NOMO-1 treated with DMSO at 0.1 percent for 48 hours (cell line): ENCODE results near the gene KIF2C.
"Not testable (repeated sequence)": the region's sequence is repeated elsewhere in the genome, so short reads cannot be mapped to it uniquely, and the experiment has no call there.

Experiments used
- DNase-seq: peaks from one replicate; lab custom pipeline; 2025; ENCODE audit not compliant: unreplicated experiment; lab: John Stamatoyannopoulos, UW

Gene KIF2C

DNA sequence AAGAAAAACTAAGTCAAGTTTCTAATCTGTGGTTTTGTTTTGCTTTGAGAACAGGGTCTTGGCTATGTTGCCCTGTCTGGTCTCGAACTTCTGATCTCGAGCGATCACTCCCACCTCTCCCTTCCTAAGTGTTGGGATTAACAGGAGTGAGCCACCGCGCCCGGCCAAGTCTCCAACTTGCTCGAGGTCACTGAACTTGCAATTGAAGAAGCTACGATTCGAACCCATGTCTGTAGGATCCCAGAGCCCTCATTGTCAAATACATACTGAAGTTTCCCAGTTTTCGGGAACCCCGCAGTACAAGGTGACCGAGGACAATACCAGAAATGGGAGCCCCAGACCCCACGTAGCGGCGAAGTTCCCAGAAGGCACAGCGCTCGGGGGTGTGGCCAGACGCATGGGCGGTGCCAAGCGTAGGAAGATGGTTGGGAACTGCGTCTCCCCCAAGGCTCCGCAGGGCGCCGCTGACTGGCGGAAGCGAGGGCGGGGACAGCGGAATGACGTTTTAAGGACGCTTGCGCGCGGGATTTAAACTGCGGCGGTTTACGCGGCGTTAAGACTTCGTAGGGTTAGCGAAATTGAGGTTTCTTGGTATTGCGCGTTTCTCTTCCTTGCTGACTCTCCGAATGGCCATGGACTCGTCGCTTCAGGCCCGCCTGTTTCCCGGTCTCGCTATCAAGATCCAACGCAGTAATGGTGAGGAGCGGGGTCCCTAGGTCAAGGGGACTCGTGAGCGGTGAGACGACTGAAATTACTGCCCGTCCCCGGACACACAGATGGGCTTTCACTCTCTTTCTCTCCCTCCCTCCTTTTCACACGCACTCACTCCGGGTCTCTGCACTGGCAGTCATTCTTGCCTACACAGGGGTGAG is at the start of gene KIF2C:
TSS of gene KIF2C (plus strand) at position 531 of the 872 bp plus-strand sequence. CDS start at position 627, 96 bp downstream.
- peak; percentile 98 for DNase-seq

DNA sequence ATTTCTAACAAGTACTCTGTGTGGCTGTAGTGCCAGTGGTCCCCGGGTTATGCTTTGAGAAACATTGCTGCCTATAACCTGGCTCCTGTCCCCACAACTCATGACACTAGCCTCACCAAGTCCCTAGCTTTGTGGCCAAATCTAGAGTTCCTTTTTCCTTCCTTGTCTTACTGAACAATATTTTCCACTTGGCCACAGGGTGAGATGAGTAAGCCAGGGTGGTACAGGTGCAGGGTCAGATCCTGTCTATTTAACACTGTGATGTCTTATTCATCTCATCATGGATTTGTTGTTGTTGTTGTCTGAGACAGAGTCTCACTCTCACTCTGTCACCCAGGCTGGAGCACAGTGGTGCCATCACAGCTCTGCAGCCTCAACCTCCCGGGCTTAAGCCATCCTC is 46.5 kb upstream of the KIF2C start:
- peak; percentile 32 for DNase-seq

DNA sequence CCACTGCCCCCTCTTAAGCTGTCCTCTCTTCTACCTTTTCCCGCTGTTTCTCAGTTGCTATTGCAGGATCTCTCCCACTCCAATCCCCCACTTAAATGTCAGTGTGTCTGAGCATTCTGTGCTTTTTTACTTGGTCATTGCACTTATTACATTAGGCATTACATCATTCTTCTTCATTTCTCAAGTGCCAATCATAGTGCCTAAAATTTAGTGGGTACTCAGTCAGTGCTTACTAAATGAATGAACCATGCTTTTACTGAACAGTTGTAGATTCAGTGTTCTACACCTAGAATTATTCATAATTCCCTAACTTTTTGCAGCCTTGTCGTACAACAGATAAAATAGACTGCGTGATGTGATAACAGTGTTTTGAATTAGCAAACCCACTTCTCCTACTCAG is 45.7 kb upstream of the KIF2C start:
- DNase-seq = peak; percentile 10

DNA sequence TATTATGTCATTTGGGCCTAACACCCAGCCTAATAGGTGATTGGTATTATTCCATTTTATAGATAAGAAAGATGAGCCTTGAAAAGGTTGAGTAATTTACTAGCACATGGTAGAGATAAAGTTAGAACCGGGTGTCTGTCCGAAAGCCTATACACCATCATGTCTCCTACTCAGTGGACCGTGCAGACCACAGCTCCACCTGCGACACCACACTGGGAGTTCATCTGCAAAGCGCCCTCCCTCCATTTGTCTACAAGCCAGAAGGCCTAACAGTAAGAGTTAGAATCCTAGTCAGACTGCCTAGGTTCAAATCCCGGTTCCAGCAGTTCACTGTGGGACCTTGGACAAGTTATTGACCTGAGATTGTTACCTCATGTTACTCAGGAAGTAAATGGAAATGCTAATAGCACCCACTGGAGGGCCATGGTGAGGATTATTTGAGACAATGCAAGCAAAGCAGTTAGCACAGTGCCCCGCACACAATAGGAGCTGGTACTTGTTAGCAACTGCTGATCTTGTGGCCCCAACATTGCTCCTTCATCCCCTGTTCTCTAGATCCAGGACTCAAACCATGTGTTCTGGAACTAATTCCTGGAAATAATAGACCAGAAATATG is 44.7 kb upstream of the KIF2C start:
- no peak for DNase-seq

DNA sequence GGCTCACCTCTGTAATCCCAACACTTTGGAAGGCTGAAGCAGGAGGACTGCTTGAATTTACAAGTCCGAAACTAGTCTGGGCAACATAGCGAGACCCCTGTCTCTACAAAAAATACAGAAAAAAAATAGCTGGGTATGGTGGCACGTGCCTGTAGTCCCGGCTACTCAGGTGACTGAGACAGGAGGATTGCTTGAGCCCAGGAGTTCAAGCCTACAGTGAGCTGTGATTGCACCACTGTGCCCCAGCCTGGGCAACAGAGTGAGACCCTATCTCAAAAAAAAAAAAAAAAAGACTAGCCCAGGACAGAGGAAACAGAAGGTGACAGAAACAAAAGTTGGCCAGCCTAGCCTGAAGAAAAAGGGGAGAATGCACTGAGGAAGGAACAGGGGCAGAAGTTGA is 44.0 kb upstream of the KIF2C start:
- no peak for DNase-seq

DNA sequence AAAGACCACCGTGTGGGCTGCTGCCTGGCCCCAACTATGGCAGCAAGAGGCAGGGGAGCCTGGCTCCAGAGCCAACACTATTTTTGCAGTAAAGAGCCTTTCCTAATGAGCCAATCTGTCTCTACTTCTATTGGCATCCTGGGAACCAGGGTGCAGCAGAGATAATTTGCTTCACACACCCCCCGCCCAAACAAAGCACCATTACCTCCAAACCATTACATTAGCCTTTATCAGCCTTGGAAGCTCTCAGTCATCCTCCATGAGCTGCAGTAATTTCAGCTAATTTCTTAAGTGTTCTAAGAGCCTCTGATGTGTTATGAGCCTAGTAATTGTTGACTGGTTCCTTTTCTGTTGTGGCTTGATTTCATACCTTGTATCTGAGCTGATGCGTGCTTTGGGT is 43.5 kb upstream of the KIF2C start:
- DNase-seq = no peak

DNA sequence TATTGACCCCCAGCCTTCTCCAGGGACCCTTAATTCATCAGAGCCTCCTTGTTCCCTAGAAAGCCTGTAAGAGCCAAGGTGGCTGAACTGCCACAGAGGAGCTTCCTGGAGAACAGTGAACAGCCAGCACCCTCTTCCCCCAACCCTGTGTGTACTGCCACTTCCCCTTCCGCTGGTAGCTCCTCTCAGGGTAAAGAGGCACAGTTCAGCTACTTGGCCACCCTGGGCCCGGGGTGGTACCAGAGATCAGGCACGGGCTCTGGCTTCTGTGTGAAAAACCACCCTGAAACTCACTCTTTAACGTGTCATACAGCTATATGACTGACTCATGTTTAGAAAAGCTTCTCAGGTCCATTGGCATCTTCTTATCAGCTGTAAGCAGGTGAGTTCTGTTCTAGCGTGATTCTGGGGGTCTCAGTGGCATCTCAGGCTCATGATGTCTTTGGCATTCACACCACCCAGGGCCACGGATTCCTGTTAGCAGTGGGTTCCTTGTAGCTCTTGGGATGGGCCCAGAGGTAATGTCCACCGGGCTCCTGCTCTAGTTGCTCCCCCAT is 42.8 kb upstream of the KIF2C start:
- DNase-seq = peak; percentile 73

DNA sequence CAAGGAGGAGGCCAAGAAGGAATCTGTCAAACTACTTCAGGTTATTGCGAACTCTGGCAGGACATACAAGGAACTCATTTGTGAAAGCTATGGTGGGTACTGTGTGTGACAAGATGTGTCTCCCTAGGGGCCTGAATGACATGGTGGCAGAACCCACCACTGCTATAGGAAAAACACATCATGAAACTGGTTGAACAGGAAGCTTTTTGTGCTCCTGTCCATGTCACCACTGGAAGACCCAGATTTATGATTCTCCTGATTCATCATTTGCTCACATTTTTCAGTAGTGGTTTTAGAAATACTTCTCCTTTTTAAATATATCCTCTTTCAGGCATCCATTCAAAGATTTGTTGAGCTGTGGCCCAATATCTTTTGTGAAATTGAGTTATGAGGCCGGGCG is 41.5 kb upstream of the KIF2C start:
- peak; percentile 95 for DNase-seq

DNA sequence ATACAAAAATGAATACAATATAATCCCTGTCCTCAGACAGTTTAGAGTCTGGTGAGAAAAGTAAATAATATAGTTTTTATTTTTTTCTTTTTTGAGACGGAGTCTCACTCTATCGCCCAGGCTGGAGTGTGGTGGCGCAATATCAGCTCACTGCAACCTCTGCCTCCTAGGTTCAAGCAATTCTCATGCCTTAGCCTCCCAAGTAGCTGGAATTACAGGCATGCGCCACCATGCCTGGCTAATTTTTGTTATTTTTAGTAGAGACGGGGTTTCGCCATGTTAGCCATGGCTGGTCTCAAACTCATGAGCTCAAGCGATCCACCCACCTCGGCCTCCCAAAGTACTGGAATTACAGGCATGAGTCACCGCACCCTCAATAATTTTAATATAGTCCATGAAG is 40.3 kb upstream of the KIF2C start:
- not testable (repeated sequence) for DNase-seq

DNA sequence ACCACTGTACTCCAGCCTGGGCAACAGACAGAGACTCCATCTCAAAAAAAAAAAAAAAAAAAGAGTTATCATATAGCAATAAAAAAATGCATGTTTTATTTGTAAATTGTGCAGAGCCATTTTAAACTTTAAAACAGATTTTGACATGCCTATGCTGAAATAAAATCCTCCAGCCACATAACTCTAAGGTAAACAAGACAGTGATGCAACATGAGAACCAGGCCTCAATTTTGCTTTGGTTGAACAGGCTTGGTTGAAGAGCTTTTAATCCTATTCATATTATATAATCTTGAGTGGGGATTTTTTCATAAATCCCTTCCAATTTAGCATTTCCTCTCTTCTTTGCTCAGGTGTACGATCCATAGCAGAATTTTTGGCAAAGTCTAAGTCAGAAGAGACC is 39.1 kb upstream of the KIF2C start:
- no peak for DNase-seq

DNA sequence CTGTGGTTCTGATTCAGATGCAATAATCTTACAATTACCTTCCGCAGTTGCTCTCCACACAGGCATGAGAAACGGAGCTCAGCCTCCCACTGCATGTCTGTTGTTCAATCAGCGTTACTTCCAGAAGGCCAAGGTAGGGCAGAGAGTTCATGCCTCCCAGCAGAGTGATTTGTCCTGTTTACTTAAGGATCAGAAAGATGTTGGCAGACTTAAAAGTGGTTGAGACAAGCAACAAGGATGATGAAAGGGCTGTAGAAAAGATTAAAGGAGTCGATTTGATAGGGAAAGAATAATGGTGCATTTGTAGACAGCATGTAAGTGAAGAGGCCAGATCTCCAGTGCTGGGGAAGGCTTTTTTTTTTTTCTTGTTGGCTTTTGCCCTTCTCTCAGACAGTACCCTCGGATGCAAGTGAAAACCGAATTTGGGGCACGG is 38.5 kb upstream of the KIF2C start:
- DNase-seq = no peak

DNA sequence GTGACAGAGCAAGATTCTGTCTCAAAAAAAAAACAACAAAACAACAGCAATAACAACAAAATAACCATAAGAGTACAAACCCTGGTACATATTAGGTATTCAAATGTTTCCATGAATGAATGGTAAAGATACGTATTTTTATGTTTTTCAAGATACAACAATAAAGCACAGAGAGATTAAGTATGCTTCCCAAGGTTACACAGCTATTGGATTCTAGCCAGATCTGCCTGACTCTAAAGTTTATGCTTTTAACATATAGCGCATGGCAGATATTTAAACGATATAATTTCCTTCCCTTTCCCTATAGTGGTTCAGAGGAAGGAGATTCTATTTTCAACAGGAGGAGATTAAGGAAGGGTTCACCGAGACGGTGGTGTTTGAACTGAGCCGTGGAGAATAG is 34.2 kb upstream of the KIF2C start:
- DNase-seq = no peak

DNA sequence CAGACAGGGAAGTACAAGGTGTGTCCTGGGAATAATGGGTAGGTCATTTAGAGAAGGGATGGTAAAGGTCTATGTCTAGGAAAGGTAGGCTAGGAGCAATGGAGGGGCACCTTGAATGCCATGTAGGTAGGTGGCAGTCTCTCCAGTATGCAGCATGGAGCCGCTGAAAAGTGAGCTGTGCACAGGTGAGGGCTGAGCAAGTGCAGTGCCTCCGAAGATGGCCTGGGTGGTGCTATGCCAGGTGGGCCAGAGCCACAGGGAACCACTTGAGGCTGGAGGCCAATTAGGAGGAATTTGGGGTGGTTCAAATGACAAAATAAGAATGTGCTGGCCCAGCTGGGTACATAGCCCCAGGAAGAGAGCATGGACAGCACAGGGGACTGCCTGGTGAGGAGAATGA is 33.7 kb upstream of the KIF2C start:
- no peak for DNase-seq

DNA sequence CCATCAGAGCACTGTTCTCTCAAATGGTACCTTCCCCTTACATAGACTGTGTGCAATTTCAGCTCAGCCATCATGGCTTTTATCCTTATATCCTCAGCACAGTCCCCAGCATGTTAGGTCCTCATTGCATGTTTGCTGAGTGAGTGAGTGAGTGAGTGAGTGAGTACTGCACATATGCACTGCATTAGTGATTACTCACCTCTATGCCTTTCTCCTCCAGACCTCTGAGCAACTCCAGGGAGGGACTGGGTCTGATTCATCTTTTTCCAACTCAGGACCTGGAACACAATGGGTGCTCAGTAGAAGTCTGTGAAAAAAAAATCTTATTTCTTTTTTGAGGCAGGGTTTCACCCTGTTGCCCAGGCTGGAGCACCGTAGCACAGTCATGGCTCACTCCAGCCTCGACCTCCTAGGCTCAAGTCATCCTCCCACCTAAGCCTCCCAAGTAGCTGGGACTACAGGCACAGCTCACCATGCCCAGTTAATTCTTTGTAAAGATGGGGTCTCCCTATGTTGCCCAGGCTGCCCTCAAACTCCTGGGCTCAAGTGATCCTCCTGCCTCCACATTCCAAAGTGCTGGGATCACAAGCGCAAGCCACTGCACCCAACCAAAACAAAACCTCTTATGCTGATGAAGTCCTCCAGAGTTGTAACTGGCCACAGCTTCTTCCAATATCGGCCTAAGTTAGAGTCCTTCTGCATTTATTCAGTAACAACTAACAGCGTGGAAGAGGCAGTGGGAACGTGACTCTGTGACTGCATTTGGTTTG is 32.3 kb upstream of the KIF2C start:
- DNase-seq = no peak

DNA sequence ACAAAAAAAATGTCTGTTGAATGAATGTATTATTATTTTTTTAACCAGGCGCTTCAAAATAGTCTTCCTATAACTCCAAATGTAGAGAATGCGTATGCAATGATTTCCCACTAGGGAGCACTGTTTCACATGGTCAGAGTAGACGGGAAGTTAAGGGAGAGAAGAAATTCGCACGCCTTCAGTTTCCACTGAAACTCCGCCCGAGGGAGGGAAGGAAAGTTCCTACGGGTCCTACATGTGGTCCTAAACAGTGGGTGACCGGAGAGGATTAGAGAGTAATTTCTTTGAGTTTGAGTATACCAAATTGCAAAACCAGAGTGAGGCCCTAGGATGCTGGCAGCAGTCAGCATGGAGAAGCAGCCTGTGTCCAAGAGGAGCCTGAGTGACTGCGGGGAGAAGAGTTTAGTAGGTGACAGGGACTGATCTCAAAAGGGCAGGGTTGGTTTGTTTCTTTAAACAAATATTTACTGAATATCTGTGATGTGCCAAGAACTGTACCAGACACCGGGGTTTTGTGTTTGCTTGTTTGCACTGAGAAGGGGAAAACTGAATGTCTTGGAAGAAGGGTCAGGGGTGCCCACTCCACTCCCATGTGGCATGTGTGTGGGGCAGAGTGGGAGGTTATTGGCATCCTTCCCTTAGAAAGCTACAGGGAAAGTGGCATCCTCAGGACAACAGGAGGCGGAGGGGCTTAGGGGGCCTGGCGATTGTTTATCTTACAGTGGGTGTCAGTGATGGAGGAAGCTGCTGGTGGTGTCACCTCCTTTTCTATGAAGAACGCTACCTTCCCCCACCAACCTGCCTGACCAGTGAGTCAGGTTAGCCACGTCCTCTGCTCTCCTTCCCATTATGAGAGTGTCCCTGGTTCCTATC is 31.4 kb upstream of the KIF2C start:
- peak; percentile 59 for DNase-seq

DNA sequence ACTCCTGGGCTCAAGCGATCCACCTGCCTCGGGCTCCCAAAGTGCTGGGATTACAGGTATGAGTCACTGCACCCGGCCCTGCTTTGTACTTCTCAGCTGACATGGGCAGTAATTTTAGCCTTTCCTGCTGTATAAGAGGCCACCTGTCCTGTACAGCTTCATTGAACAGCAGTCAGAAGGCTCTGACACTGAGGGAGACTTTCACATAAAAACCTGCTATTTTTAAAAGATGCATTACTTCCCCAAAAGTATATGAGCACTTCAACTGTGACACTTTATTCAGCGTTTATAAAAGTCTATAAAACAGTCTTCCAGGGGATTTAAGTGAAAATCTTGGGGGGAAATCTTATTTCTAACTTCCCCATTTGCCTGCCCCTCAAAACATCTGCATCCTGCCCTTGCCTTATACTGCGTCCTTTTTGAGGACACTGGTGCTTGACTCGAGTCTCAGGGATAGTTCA is 26.3 kb upstream of the KIF2C start:
- DNase-seq = peak; percentile 32

DNA sequence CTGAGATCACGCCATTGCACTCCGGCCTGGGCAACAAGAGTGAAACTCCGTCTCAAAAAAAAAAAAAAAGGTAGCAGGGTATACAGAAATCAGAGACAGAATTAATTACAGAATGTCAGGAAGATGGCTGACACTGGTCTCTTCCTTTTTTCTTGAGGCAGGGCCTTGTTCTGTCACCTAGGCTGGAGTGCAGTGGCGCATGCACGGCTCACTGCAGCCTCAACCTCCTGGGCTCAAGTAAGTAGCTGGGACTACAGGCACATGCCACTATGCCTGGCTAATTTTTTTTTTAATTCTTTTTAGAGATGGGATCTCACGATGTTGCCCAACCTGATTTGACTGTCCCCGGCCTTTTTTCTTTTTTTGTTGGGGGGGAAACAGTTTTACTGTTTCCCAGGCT is 25.1 kb upstream of the KIF2C start:
- no peak for DNase-seq

DNA sequence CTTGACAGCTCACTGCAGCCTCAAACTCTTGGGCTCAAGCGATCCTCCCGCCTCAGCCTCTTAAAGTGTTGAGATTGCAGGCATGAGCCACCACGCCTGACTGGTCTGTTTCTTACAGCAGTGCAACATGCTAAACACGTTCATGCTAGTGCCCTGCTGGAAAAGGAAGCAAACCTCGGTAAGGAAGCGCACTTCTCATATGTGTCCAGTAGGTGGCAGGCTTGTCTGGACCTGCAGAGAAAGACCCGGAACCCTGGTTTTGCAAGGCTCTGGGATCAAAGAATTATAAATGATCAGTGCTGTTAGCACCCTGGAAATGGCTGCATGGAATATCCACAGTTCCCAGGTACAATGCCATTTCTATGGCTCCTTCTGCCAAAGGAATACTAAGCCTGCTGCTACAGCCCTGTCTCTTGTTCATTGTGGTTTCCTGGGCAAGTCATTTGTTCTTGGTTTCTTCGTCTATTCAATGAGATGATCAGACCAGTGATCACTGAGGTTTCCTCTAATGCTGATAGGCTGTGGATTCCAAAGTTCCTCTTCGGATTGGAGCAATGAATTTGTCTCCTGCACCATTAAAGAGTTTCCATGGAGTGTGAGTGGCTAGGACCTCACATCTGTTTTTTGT is 24.6 kb upstream of the KIF2C start:
- DNase-seq = peak; percentile 83

DNA sequence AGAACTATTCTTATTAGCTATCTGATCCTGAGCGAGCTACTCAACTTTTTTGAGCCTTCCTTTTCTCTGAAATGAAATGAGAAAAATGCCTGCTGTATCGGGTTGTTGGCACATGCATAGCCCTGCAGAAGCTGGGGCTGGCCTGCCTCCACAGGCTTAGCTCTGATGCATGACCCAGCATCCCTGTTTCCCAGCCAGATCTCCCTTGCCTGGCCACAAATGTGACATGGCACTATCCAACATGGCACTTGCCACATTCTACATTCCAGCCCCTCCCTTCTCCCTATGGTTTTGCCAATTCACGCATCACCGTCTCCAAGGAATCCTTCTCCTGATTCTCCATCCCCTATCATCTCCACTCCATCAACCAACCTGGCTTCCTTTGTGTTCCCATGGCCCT is 22.5 kb upstream of the KIF2C start:
- DNase-seq = no peak

DNA sequence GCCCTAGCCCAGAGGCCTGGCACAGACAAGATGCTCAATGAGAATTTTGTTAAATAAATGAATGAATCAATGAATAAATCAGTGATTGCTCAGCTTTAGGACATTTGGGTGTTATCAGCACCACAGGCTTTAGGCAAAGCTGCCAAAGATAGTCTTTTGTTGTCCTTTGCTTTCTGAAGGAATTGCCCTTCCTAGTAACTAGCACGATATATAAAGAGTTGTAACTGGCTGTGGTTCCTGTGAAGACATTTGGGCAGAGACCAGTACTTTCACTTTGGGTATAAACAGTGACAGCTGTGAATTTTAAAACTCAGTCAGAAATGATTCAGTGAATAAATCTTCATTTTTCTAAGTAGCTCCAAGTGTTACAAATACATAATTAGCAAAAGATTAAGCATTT is 22.0 kb upstream of the KIF2C start:
- no peak for DNase-seq
